HCT116 (cell line): ENCODE measurements around the gene AMDHD2. TPM values are rescaled to one million over a fixed set of nuclear protein-coding genes. Genes with fewer than 3 reads are reported as not detected.
A peak's percentile ranks its signal among the peaks of the same experiment; 100 is the strongest.

Experiments used
- ATAC-seq: fragments of 200-7000 bp; cut with Tn5 transposase; 2 replicates; pipeline ENCODE4 v1.9.1; 2020; ENCODE audit warnings: mild to moderate bottlenecking, moderate library complexity
- BruUV-seq: library from RNA; stranded (reverse); fragments of 400-500 nt; replicated peaks from 2 replicates; lab custom pipeline; 2021; lab: Mats Ljungman, UMichigan
- CTCF ChIA-PET: fragments of 300-600 bp; sonication (Branson Sonifier 250); formaldehyde crosslinking; loops from one replicate; lab custom pipeline; 2021; ENCODE audit warnings: antibody characterized with exemption; lab: Charles Lee
- POLR2A ChIA-PET: fragments of 300-600, 350-600 bp; sonication (Branson Sonifier 250); formaldehyde crosslinking; loops from one replicate; lab custom pipeline; 2021; ENCODE audit warnings: antibody characterized with exemption; lab: Charles Lee
- RAD21 ChIA-PET, 2 experiments: fragments of 300-600 bp; sonication (Branson Sonifier 250); formaldehyde crosslinking; loops; one replicate each; lab custom pipeline; 2023; ENCODE audit warnings: low total read pairs in 2 of 2; ENCODE audit not compliant: uncharacterized antibody in 2 of 2, unreplicated experiment in 2 of 2, low non-redundant PET in 1 of 2; lab: Charles Lee
- DNase-seq: peaks from one replicate; pipeline ENCODE4 v3.0.0-alpha.2; 2010; ENCODE audit warnings: low read depth, low spot score
- H2AFZ ChIP-seq: fragments of 200-600 bp; shearing (Covaris generic), sonication (generic); 2 replicates; pipeline ENCODE4 v1.6.1; 2017; ENCODE audit warnings: low read depth, mixed run types, mixed read lengths, antibody characterized with exemption, low read length; ENCODE audit not compliant: poor library complexity, severe bottlenecking
- H3K27ac ChIP-seq: 2 replicates; pipeline ENCODE4 v1.5.1; 2012; ENCODE audit warnings: low read depth, low read length
- H3K27me3 ChIP-seq: fragments of 200-600 bp; sonication (generic); 2 replicates; pipeline ENCODE4 v1.6.1; 2016; ENCODE audit warnings: mixed run types, low read length, mixed read lengths; ENCODE audit not compliant: insufficient read depth
- H3K36me3 ChIP-seq, 2 experiments: fragments of 200-500 bp in 1 of 2; fragments of 200-600 bp in 1 of 2; sonication (Bioruptor generic) in 1 of 2; sonication (generic) in 1 of 2; 2 replicates each; pipeline versions ENCODE4 v1.5.1 to v1.6.1; 2014 to 2016; ENCODE audit warnings: low read length in 2 of 2, inconsistent platforms in 1 of 2, mixed read lengths in 1 of 2, mixed run types in 1 of 2; ENCODE audit not compliant: insufficient read depth in 2 of 2, control insufficient read depth in 1 of 2
- H3K4me1 ChIP-seq, 2 experiments: fragments of 200-600 bp in 1 of 2; sonication (generic) in 1 of 2; 2 replicates each; pipeline versions ENCODE4 v1.5.1 to v1.6.1; 2012 to 2017; ENCODE audit warnings: low read length in 2 of 2, inconsistent platforms in 1 of 2, mild to moderate bottlenecking in 1 of 2, mixed read lengths in 1 of 2, mixed run types in 1 of 2, moderate library complexity in 1 of 2; ENCODE audit not compliant: insufficient read depth in 2 of 2, control insufficient read depth in 1 of 2
- H3K4me2 ChIP-seq: fragments of 200-600 bp; sonication (generic); 2 replicates; pipeline ENCODE4 v1.6.1; 2017; ENCODE audit warnings: mixed run types, low read length, mixed read lengths
- H3K4me3 ChIP-seq, 2 experiments: fragments of 200-600 bp in 1 of 2; sonication (generic) in 1 of 2; replicated peaks in 1 of 2; 2 replicates each; pipeline ENCODE4 v1.5.1; 2011 to 2016; ENCODE audit warnings: low read length in 2 of 2, control low read depth in 1 of 2, low read depth in 1 of 2, mild to moderate bottlenecking in 1 of 2, mixed read lengths in 1 of 2, mixed run types in 1 of 2
- H3K79me2 ChIP-seq: fragments of 200-600 bp; sonication (generic); 2 replicates; pipeline ENCODE4 v1.6.1; 2017; ENCODE audit warnings: mild to moderate bottlenecking, mixed run types, low read length, moderate library complexity, mixed read lengths; ENCODE audit not compliant: insufficient read depth
- H3K9ac ChIP-seq: fragments of 200-600 bp; sonication (generic); 2 replicates; pipeline ENCODE4 v1.6.1; 2016; ENCODE audit warnings: low read length, mixed read lengths
- H3K9me2 ChIP-seq: fragments of 200-600 bp; sonication (generic), shearing (Covaris generic); 2 replicates; pipeline ENCODE4 v1.6.1; 2017; ENCODE audit warnings: mixed run types, mild to moderate bottlenecking, moderate library complexity; ENCODE audit not compliant: insufficient read depth
- H3K9me3 ChIP-seq, 2 experiments: fragments of 200-500 bp in 1 of 2; fragments of 200-600 bp in 1 of 2; sonication (Bioruptor generic) in 1 of 2; sonication (generic) in 1 of 2; 2 replicates each; pipeline ENCODE4 v1.6.1; 2014 to 2017; ENCODE audit warnings: low read length in 2 of 2, mixed read lengths in 2 of 2, inconsistent platforms in 1 of 2, low read depth in 1 of 2, mild to moderate bottlenecking in 1 of 2, mixed run types in 1 of 2, moderate library complexity in 1 of 2; ENCODE audit not compliant: control insufficient read depth in 1 of 2, insufficient read depth in 1 of 2
- H4K20me1 ChIP-seq: fragments of 200-600 bp; sonication (generic), shearing (Covaris generic); 2 replicates; pipeline ENCODE4 v1.6.1; 2017; ENCODE audit warnings: mixed run types, mild to moderate bottlenecking, moderate library complexity; ENCODE audit not compliant: insufficient read depth
- CBX3 ChIP-seq: IDR thresholded peaks from 2 replicates; pipeline ENCODE4 v1.6.1; 2012; ENCODE audit warnings: low read depth
- EGR1 ChIP-seq: IDR thresholded peaks from 2 replicates; pipeline ENCODE4 v1.6.1; 2012; ENCODE audit warnings: low read depth
- ELF1 ChIP-seq: IDR thresholded peaks from 2 replicates; pipeline ENCODE4 v1.6.1; 2012; ENCODE audit warnings: low read depth, borderline replicate concordance
- EZH2 ChIP-seq: fragments of 200-600 bp; sonication (generic); IDR thresholded peaks from 2 replicates; pipeline ENCODE4 v1.6.1; 2017; ENCODE audit warnings: antibody characterized with exemption, mixed run types
- EZH2phosphoT487 ChIP-seq: fragments of 200-600 bp; IDR thresholded peaks from 2 replicates; pipeline ENCODE4 v1.6.1; 2018; ENCODE audit warnings: antibody characterized with exemption, borderline replicate concordance
- POLR2A ChIP-seq: IDR thresholded peaks from 2 replicates; pipeline ENCODE4 v1.7.0; 2011; ENCODE audit warnings: borderline replicate concordance; ENCODE audit not compliant: insufficient read depth, insufficient read length; ENCODE audit errors: extremely low read depth
- POLR2AphosphoS5 ChIP-seq: IDR thresholded peaks from 2 replicates; pipeline ENCODE4 v1.6.1; 2011; ENCODE audit warnings: mild to moderate bottlenecking, low read depth, low read length, moderate library complexity
- SP1 ChIP-seq: IDR thresholded peaks from 2 replicates; pipeline ENCODE4 v1.6.1; 2012; ENCODE audit warnings: low read depth
- SRF ChIP-seq: IDR thresholded peaks from 2 replicates; pipeline ENCODE4 v1.6.1; 2012; ENCODE audit warnings: low read depth
- YY1 ChIP-seq: IDR thresholded peaks from 2 replicates; pipeline ENCODE4 v1.6.1; 2011; ENCODE audit warnings: low read length, low read depth, moderate library complexity, mild to moderate bottlenecking; ENCODE audit not compliant: insufficient replicate concordance; ENCODE audit errors: extremely low read depth
- ZFX ChIP-seq: fragments of 450-650 bp; IDR thresholded peaks from 2 replicates; pipeline ENCODE4 v1.6.1; 2017
- ZNF274 ChIP-seq: fragments of 200-500 bp; sonication (Bioruptor generic); IDR thresholded peaks from 2 replicates; pipeline ENCODE4 v1.6.1; 2014; ENCODE audit warnings: mild to moderate bottlenecking, low read depth, low read length, inconsistent platforms
- intact Hi-C: fragments of 100-400 bp; cut with micrococcal nuclease; formaldehyde crosslinking; loops from 2 replicates; pipeline ENCODE4 v1.10.0; 2022
- total RNA-seq: library from RNA; stranded (reverse); gene quantifications from one replicate; pipeline ENCODE4 v1.2.1, GENCODE V29; 2021; ENCODE audit not compliant: unreplicated experiment
- TF ChIP-seq, protein P1 (sequence below): IDR thresholded peaks from 2 replicates; pipeline ENCODE4 v1.6.1; 2012; ENCODE audit warnings: low read depth
- TF ChIP-seq, protein P2 (sequence below): IDR thresholded peaks from 2 replicates; pipeline ENCODE4 v1.6.1; 2012
- TF ChIP-seq, protein P3 (sequence below): IDR thresholded peaks from 2 replicates; pipeline ENCODE4 v1.6.1; 2011; ENCODE audit warnings: mild to moderate bottlenecking, low read length, moderate library complexity; ENCODE audit not compliant: insufficient replicate concordance; ENCODE audit errors: extremely low read depth
- TF ChIP-seq, protein P4 (sequence below): IDR thresholded peaks from 2 replicates; pipeline ENCODE4 v1.6.1; 2012

The AMDHD2 gene
- total RNA-seq, 1 experiment from 2014 or later, result 42.9 TPM

DNA sequence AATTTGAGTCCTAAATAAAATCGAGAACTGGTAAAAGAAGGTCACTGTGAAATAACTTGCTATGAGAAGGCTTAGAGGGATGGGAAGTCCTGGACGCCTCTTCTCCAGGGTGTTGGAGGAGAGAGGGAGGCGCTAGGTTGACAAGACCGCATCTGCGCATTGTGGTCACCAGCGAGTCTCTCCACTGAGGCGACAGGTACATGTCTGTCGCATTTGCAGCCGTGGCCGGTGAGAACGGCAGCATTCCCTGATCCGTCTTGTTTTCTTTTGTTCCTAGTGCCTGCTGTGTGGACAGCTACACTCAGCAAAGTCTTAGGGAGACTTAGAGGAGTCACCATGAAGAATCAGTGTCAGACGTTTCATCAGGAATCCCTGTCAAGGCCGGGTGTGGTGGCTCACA, 14.5 kb upstream of the AMDHD2 start (continued):
- TF ChIP-seq, protein P1, sequence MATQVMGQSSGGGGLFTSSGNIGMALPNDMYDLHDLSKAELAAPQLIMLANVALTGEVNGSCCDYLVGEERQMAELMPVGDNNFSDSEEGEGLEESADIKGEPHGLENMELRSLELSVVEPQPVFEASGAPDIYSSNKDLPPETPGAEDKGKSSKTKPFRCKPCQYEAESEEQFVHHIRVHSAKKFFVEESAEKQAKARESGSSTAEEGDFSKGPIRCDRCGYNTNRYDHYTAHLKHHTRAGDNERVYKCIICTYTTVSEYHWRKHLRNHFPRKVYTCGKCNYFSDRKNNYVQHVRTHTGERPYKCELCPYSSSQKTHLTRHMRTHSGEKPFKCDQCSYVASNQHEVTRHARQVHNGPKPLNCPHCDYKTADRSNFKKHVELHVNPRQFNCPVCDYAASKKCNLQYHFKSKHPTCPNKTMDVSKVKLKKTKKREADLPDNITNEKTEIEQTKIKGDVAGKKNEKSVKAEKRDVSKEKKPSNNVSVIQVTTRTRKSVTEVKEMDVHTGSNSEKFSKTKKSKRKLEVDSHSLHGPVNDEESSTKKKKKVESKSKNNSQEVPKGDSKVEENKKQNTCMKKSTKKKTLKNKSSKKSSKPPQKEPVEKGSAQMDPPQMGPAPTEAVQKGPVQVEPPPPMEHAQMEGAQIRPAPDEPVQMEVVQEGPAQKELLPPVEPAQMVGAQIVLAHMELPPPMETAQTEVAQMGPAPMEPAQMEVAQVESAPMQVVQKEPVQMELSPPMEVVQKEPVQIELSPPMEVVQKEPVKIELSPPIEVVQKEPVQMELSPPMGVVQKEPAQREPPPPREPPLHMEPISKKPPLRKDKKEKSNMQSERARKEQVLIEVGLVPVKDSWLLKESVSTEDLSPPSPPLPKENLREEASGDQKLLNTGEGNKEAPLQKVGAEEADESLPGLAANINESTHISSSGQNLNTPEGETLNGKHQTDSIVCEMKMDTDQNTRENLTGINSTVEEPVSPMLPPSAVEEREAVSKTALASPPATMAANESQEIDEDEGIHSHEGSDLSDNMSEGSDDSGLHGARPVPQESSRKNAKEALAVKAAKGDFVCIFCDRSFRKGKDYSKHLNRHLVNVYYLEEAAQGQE, result no peak
- TF ChIP-seq, protein P2, sequence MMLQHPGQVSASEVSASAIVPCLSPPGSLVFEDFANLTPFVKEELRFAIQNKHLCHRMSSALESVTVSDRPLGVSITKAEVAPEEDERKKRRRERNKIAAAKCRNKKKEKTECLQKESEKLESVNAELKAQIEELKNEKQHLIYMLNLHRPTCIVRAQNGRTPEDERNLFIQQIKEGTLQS, result no peak

DNA sequence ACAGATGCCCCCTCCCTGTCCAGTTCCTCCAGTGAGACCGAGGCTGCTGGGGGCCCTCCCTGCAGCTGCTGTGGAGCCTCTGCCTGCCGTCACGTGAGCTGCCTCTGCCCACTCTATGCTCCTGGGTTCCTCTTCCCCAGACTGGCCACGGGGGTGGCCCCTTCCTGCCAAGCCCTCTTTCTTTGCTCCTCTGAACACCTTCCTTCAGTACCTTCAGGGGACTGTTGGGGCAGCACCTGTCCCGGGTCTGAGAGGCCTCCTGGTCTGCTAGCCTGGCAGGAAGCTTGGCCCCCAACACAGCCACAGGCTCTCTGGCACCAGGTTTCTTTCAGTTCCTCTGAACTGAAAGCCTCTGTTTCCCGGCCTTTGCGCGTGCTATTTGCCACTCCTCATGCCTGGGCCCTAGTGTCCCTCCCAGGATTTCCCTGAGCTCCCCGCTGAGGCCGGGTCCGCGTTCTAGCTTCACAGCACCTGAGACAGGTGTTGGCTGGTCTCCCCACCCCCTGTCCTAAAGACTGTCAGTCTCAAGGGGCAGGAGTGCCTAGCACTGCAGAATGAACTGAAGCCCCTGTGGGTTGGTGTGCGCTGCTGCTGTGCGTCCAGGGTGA, 13.0 kb upstream of the AMDHD2 start:
- Histone ChIP-seq H3K27me3 (no peaks in the 10 kb centered on the region), H2AFZ (no peak overlapping the region), H3K9me2 (no peaks in the 10 kb centered on the region), H3K4me2 (no peak overlapping the region), H4K20me1 (no peaks in the 10 kb centered on the region), H3K9me3 (no peaks in the 10 kb centered on the region), H3K4me1 (peaks cover 0 to 6% of the 10 kb centered on the region in 2 experiments; a peak in 2 of 4 replicates), H3K36me3 (no peaks in the 10 kb centered on the region; a peak in 1 of 4 replicates), H3K79me2 (no peaks in the 10 kb centered on the region), H3K27ac (no peak overlapping the region), H3K9ac (no peak overlapping the region), H3K4me3 (no peak overlapping the region)
- DNase-seq (no peak), ATAC-seq (peak; percentile 68)
- intact Hi-C loops, result loop anchor here (10.0 kb wide), 2 partner anchors 242 to 312 kb away; partner anchors contain the start of genes CASKIN1 and RNPS1
- TF ChIP-seq SRF (no peak), YY1 (no peak), ZFX (no peak), SP1 (no peak), EZH2phosphoT487 (no peak), ELF1 (no peak), EGR1 (no peak), POLR2A (no peak), EZH2 (no peak), ZNF274 (no peak), CBX3 (no peak), POLR2AphosphoS5 (no peak)
- TF ChIP-seq, protein P3, sequence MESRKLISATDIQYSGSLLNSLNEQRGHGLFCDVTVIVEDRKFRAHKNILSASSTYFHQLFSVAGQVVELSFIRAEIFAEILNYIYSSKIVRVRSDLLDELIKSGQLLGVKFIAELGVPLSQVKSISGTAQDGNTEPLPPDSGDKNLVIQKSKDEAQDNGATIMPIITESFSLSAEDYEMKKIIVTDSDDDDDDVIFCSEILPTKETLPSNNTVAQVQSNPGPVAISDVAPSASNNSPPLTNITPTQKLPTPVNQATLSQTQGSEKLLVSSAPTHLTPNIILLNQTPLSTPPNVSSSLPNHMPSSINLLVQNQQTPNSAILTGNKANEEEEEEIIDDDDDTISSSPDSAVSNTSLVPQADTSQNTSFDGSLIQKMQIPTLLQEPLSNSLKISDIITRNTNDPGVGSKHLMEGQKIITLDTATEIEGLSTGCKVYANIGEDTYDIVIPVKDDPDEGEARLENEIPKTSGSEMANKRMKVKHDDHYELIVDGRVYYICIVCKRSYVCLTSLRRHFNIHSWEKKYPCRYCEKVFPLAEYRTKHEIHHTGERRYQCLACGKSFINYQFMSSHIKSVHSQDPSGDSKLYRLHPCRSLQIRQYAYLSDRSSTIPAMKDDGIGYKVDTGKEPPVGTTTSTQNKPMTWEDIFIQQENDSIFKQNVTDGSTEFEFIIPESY, result no peak
- TF ChIP-seq, protein P4, sequence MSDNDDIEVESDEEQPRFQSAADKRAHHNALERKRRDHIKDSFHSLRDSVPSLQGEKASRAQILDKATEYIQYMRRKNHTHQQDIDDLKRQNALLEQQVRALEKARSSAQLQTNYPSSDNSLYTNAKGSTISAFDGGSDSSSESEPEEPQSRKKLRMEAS, result no peak
- TF ChIP-seq, protein P2, result no peak
- RAD21 ChIA-PET, result no interaction called here
- CTCF ChIA-PET, result no interaction called here
- POLR2A ChIA-PET, result no interaction called here
- no TSS peak for BruUV-seq
